ENCODE measurements around the gene SGTA. TPM values are rescaled to one million over a fixed set of nuclear protein-coding genes. Genes with fewer than 3 reads are reported as not detected.

Gene SGTA
- total RNA-seq, 1 experiment from 2014 or later, result 109 TPM

- no peaks in the 10 kb centered on the region for H3K27me3 ChIP-seq (ENCODE audit: insufficient read depth, low read length)
- H3K36me3 ChIP-seq (ENCODE audit: control insufficient read depth in 1 of 2, insufficient read depth in 2 of 2, low read length in 2 of 2), result no peaks in the 10 kb centered on the region
- TF ChIP-seq EZH2phosphoT487 (IDR thresholded peaks at IDR 0.05; ENCODE audit: borderline replicate concordance), result no peak
- no peak for TF ChIP-seq CEBPB (IDR thresholded peaks at IDR 0.05; ENCODE audit: low read depth)
- TF ChIP-seq ELF1 (IDR thresholded peaks at IDR 0.05; ENCODE audit: borderline replicate concordance, low read depth), result no peak
- no peak for TF ChIP-seq RAD21 (IDR thresholded peaks at IDR 0.05; ENCODE audit: low read depth)
- no peak for TF ChIP-seq SRF (IDR thresholded peaks at IDR 0.05; ENCODE audit: low read depth)
- no peak for TF ChIP-seq ZNF274 (IDR thresholded peaks at IDR 0.05; ENCODE audit: low read depth, low read length)
- TF ChIP-seq ZFX (IDR thresholded peaks at IDR 0.05), result no peak
- no peak for TF ChIP-seq JUND (IDR thresholded peaks at IDR 0.05)
- TF ChIP-seq EGR1 (IDR thresholded peaks at IDR 0.05; ENCODE audit: low read depth), result no peak
- TF ChIP-seq ZBTB33 (IDR thresholded peaks at IDR 0.05; ENCODE audit: extremely low read depth, insufficient replicate concordance, low read length), result no peak
- TF ChIP-seq YY1 (IDR thresholded peaks at IDR 0.05; ENCODE audit: extremely low read depth, insufficient replicate concordance, low read depth, low read length), result no peak
- no peak for TF ChIP-seq MAX (IDR thresholded peaks at IDR 0.05)
- TF ChIP-seq POLR2A (IDR thresholded peaks at IDR 0.05; ENCODE audit: borderline replicate concordance, extremely low read depth, insufficient read depth, insufficient read length), result no peak
- TF ChIP-seq ATF3 (IDR thresholded peaks at IDR 0.05), result no peak
- no peak for TF ChIP-seq SIN3A (IDR thresholded peaks at IDR 0.05; ENCODE audit: low read depth)
- TF ChIP-seq EZH2 (IDR thresholded peaks at IDR 0.05), result no peak
- no peak for TF ChIP-seq POLR2AphosphoS5 (IDR thresholded peaks at IDR 0.05; ENCODE audit: low read depth, low read length)
- intact Hi-C loops (cut with micrococcal nuclease), result no loop called here
- CTCF ChIA-PET, result no interaction called here
- no peak overlapping the region for H3K27ac ChIP-seq (ENCODE audit: low read depth, low read length)
- no peak for DNase-seq (ENCODE audit: low read depth, low spot score)
- POLR2A ChIA-PET, result no interaction called here
- no peak for ATAC-seq
- no peak overlapping the region for H3K9ac ChIP-seq (ENCODE audit: low read length)
- H3K4me1 ChIP-seq (ENCODE audit: control insufficient read depth in 1 of 2, insufficient read depth in 2 of 2, low read length in 2 of 2), result peaks cover 3 to 9% of the 10 kb centered on the region in 2 experiments; a peak in 3 of 4 replicates
- no peaks in the 10 kb centered on the region for H3K9me2 ChIP-seq (ENCODE audit: insufficient read depth)
- no peaks in the 10 kb centered on the region for H4K20me1 ChIP-seq (ENCODE audit: insufficient read depth)
- H2AFZ ChIP-seq (ENCODE audit: low read depth, low read length, poor library complexity, severe bottlenecking), result no peak overlapping the region
- H3K9me3 ChIP-seq (ENCODE audit: control insufficient read depth in 1 of 2, insufficient read depth in 1 of 2, low read depth in 1 of 2, low read length in 2 of 2), result no peaks in the 10 kb centered on the region; a peak in 1 of 4 replicates
- H3K4me2 ChIP-seq (ENCODE audit: low read length), result no peak overlapping the region
- H3K79me2 ChIP-seq (ENCODE audit: insufficient read depth, low read length), result 0 out of 2 replicates have a peak, but pooled peaks cover 4% of the 10 kb centered on the region
- no TSS peak for BruUV-seq (replicated peaks)
- RAD21 ChIA-PET (ENCODE audit: low non-redundant PET in 1 of 2, low total read pairs in 2 of 2, uncharacterized antibody in 2 of 2, unreplicated experiment in 2 of 2), result no interaction called here
- H3K4me3 ChIP-seq (replicated peaks in 1 of 2; ENCODE audit: low read depth in 1 of 2, low read length in 2 of 2), result no peak overlapping the region
Measured at GRCh38 chr19:2822846-2823245, 39.8 kb upstream of the SGTA start.

Data from HCT116 (cell line).